ENCODE measurements around the gene AKAP10. TPM values are rescaled to one million over a fixed set of nuclear protein-coding genes. Genes with fewer than 3 reads are reported as not detected.

Gene AKAP10
- total and polyA plus RNA-seq, 4 donors: 5.8 to 48.7 (median 25.7) TPM

DNA sequence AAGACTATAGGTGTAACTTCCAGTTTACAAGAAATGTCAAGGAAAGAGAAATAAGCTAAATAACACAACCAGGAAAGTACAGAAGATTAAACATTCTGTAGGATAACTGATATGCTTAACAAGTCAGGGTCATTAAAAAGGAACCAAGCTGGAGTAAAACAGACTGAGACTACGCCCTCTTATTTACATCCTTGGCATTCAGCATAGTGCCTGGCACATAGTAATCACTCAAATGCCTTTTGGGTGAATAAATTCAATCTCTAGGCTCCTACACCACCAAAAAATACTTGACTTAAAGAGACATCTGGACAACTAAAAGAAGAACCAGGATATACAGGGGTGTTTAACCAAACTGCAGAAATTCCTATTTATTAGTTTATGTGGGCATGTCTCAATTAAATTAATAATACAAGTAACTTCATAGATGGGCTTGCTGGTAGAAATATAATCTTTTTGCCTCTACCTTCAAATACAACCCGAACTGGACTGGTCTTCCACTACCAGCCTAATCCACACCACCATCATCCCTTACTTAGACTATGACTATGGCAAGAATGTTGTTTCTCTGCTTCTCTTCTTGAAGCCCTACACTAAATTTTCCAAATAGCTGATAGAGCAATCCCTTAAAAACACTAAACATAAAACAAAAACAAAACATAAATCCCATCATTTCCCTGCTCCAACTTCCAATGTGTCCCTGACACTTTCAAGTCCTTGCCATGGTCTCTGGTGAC lies 62.2 kb downstream of the AKAP10 start:
- H3K27me3 ChIP-seq (ENCODE audit: control insufficient read depth in 1 of 2, insufficient read depth in 2 of 2, low read length in 1 of 2): no peaks in the 10 kb centered on the region
- ATAC-seq (ENCODE audit: low FRiP score) (no peak), DNase-seq (no peak)
- intact Hi-C loops (cut with DNase I): no loop called here
- H3K36me3 ChIP-seq (ENCODE audit: control insufficient read depth in 1 of 2, insufficient read depth in 2 of 2, low read length in 1 of 2): peaks cover 0 to 8% of the 10 kb centered on the region in 2 donors
- H3K4me3 ChIP-seq (ENCODE audit: low read length in 2 of 2): no peak overlapping the region
- H3K4me1 ChIP-seq (ENCODE audit: control insufficient read depth in 1 of 2, insufficient read depth in 2 of 2, low read length in 2 of 2): no peaks in the 10 kb centered on the region
- H3K9me3 ChIP-seq (ENCODE audit: control insufficient read depth, low read length): no peaks in the 10 kb centered on the region
- 94 to 96% methylated on average over 2 of the region's 2 CpGs for WGBS, 2 donors
- no peak overlapping the region for H3K27ac ChIP-seq (ENCODE audit: low read depth in 1 of 2, low read length in 2 of 2)

DNA sequence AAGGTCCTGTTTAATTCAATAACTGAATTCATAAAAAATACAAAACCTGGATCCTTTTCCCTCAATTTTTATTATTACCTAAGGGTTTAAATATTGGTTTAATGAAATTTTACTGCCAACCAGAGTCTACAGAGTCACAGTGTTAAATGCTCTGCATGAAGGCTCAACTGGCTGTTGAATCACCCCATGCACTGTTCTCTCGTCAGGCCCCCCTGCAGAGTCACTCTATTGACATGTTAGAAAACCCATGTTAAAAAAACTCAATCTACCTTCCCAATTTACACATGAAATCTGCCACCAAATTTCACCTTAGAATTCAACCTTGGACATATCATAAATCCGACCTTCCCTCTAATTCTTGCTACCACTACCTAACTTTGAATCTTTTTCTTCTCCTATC lies 66.6 kb downstream of the AKAP10 start:
- 83 to 90% methylated on average over 2 of the region's 2 CpGs for WGBS, 2 donors
- no peak for DNase-seq
- Histone ChIP-seq H3K27me3 (ENCODE audit: control insufficient read depth in 1 of 2, insufficient read depth in 2 of 2, low read length in 1 of 2) (no peaks in the 10 kb centered on the region), H3K4me3 (ENCODE audit: low read length in 2 of 2) (no peak overlapping the region), H3K9me3 (ENCODE audit: control insufficient read depth, low read length) (no peaks in the 10 kb centered on the region), H3K36me3 (ENCODE audit: control insufficient read depth in 1 of 2, insufficient read depth in 2 of 2, low read length in 1 of 2) (peaks cover 0 to 8% of the 10 kb centered on the region in 2 donors), H3K4me1 (ENCODE audit: control insufficient read depth in 1 of 2, insufficient read depth in 2 of 2, low read length in 2 of 2) (no peaks in the 10 kb centered on the region), H3K27ac (ENCODE audit: low read depth in 1 of 2, low read length in 2 of 2) (no peak overlapping the region)
- ATAC-seq (ENCODE audit: low FRiP score): no peak
- intact Hi-C loops (cut with DNase I): no loop called here

DNA sequence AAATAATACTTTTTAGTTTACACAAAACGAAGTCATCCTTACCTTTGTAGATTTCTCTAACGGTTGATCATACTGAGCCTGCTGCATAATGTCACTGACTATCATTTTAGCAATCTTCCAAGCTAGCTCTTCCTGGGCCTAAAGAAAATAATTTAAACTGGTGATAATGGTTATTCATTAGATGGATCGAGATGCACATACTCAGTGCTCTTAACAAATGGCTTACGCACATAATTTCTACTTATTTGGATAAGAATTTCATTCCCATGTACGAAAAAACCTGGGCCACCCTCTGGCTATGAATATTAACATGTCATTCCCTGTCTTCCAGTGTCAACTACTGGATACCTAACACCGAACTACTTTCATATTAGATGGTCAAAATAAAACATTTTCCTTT lies 68.5 kb downstream of the AKAP10 start:
- no peaks in the 10 kb centered on the region for H3K27me3 ChIP-seq (ENCODE audit: control insufficient read depth in 1 of 2, insufficient read depth in 2 of 2, low read length in 1 of 2)
- H3K27ac ChIP-seq (ENCODE audit: low read depth in 1 of 2, low read length in 2 of 2): no peak overlapping the region
- H3K4me3 ChIP-seq (ENCODE audit: low read length in 2 of 2): no peak overlapping the region
- no peak for DNase-seq
- no peak for ATAC-seq (ENCODE audit: low FRiP score)
- 94 to 96% methylated on average over 6 of the region's 6 CpGs for WGBS, 2 donors
- no peaks in the 10 kb centered on the region for H3K4me1 ChIP-seq (ENCODE audit: control insufficient read depth in 1 of 2, insufficient read depth in 2 of 2, low read length in 2 of 2)
- H3K36me3 ChIP-seq (ENCODE audit: control insufficient read depth in 1 of 2, insufficient read depth in 2 of 2, low read length in 1 of 2): peaks cover 0 to 6% of the 10 kb centered on the region in 2 donors
- no peaks in the 10 kb centered on the region for H3K9me3 ChIP-seq (ENCODE audit: control insufficient read depth, low read length)
- intact Hi-C loops (cut with DNase I): no loop called here

DNA sequence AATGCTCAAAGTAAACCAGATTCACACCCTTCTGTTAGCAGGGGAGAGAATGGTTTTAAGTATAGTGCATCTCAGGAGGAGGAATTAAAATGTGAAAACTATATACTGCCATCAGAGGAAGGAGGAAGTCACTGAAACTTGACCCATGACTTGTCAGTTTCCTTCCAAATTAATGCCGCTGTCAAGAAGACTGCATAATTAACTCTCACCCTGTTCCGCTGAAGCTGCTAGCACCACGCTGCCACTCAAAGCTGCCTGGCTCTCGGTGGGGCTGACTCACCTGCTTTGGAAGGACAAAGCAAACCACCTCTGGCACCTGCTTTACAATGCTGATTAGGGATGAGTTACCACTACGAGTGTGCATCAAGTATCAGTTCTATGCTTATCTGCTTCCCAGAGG lies 72.1 kb downstream of the AKAP10 start:
- ATAC-seq (ENCODE audit: low FRiP score): no peak

DNA sequence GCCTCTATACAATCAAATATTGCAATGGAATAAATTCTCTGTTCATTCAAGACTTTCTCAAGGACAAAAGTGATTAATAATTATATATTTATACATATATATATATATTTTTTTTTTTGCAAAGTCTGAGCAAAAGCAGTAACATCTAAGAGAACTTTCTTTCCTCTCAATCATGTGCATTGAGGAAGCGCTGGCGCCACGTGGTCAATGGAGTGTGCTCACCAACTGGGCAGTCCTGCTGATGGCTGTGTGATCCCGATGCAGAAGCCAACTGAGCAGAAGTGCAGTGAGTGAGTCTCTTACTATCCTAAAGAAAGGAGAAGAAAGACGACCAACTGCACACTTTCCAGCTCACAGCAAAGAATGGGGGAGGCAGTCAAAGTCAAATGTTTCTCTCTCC lies 72.7 kb downstream of the AKAP10 start:
- no peak for ATAC-seq (ENCODE audit: low FRiP score)
- Histone ChIP-seq H3K27ac (ENCODE audit: low read depth in 1 of 2, low read length in 2 of 2) (no peak overlapping the region), H3K27me3 (ENCODE audit: control insufficient read depth in 1 of 2, insufficient read depth in 2 of 2, low read length in 1 of 2) (no peaks in the 10 kb centered on the region), H3K4me3 (ENCODE audit: low read length in 2 of 2) (no peak overlapping the region), H3K9me3 (ENCODE audit: control insufficient read depth, low read length) (no peaks in the 10 kb centered on the region), H3K36me3 (ENCODE audit: control insufficient read depth in 1 of 2, insufficient read depth in 2 of 2, low read length in 1 of 2) (peaks cover 0 to 4% of the 10 kb centered on the region in 2 donors), H3K4me1 (ENCODE audit: control insufficient read depth in 1 of 2, insufficient read depth in 2 of 2, low read length in 2 of 2) (no peaks in the 10 kb centered on the region)
- WGBS, 2 donors: 85 to 93% methylated on average over 5 of the region's 5 CpGs
- peak in 1 of 2 donors; percentile 87 for DNase-seq
- intact Hi-C loops (cut with DNase I): no loop called here

More for the DNA sequence above, 72.1 kb downstream of the AKAP10 start:
- H3K4me3 ChIP-seq (ENCODE audit: low read length in 2 of 2): no peak overlapping the region
- H3K27me3 ChIP-seq (ENCODE audit: control insufficient read depth in 1 of 2, insufficient read depth in 2 of 2, low read length in 1 of 2): no peaks in the 10 kb centered on the region
- H3K36me3 ChIP-seq (ENCODE audit: control insufficient read depth in 1 of 2, insufficient read depth in 2 of 2, low read length in 1 of 2): peaks cover 0 to 4% of the 10 kb centered on the region in 2 donors
- H3K4me1 ChIP-seq (ENCODE audit: control insufficient read depth in 1 of 2, insufficient read depth in 2 of 2, low read length in 2 of 2): no peaks in the 10 kb centered on the region
- 80 to 89% methylated on average over 5 of the region's 5 CpGs for WGBS, 2 donors
- intact Hi-C loops (cut with DNase I): no loop called here
- DNase-seq: no peak
- no peak overlapping the region for H3K27ac ChIP-seq (ENCODE audit: low read depth in 1 of 2, low read length in 2 of 2)
- H3K9me3 ChIP-seq (ENCODE audit: control insufficient read depth, low read length): no peaks in the 10 kb centered on the region

DNA sequence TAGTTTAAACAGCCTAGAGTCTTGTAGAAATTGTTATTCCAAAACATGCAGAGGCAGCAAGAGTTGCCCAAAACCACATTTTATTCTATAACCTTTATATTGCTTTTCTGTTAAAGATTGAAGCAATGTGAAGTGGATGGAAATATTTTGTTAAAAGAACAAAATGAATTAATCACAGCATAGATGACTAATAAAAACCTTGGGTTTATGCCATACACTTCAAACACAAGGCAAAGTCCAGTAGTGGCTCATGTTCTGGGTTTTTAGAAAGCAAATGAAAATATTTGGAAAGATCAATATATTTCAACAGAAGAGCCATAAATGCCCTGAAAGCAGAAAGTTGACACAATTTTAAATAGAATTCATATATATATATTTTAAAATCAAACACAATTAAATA lies 73.2 kb downstream of the AKAP10 start:
- intact Hi-C loops (cut with DNase I): no loop called here
- Histone ChIP-seq H3K27ac (ENCODE audit: low read depth in 1 of 2, low read length in 2 of 2) (no peak overlapping the region), H3K36me3 (ENCODE audit: control insufficient read depth in 1 of 2, insufficient read depth in 2 of 2, low read length in 1 of 2) (peaks cover 0 to 4% of the 10 kb centered on the region in 2 donors), H3K27me3 (ENCODE audit: control insufficient read depth in 1 of 2, insufficient read depth in 2 of 2, low read length in 1 of 2) (no peaks in the 10 kb centered on the region), H3K4me3 (ENCODE audit: low read length in 2 of 2) (no peak overlapping the region), H3K9me3 (ENCODE audit: control insufficient read depth, low read length) (no peaks in the 10 kb centered on the region), H3K4me1 (ENCODE audit: control insufficient read depth in 1 of 2, insufficient read depth in 2 of 2, low read length in 2 of 2) (no peaks in the 10 kb centered on the region)
- DNase-seq (no peak), ATAC-seq (ENCODE audit: low FRiP score) (no peak)

DNA sequence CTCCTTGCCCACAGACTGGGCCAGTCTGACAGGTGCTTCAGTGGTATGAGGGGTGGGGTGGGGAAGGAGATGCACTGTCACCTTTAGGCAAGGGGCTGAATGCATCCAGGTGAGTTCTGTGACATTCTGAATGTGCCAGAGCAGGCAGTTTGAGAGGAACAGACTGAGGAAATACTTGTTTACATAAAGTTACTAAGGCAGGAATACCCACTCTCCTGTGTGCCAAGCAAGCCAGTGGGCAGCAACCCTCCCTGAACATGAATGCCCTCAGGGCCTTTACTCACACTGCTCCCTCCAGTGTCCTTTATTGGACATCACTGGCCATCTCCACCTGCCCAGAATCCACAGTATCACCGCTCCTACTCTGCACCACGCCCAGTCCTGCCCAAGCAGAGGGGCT lies 76.8 kb downstream of the AKAP10 start:
- intact Hi-C loops (cut with DNase I): no loop called here
- H3K27ac ChIP-seq (ENCODE audit: low read depth in 1 of 2, low read length in 2 of 2): no peak overlapping the region
- WGBS, 2 donors: 97 to 100% methylated on average over 2 of the region's 2 CpGs
- H3K9me3 ChIP-seq (ENCODE audit: control insufficient read depth, low read length): no peaks in the 10 kb centered on the region
- no peaks in the 10 kb centered on the region for H3K27me3 ChIP-seq (ENCODE audit: control insufficient read depth in 1 of 2, insufficient read depth in 2 of 2, low read length in 1 of 2)
- no peak for DNase-seq
- no peak overlapping the region for H3K4me3 ChIP-seq (ENCODE audit: low read length in 2 of 2)
- H3K36me3 ChIP-seq (ENCODE audit: control insufficient read depth in 1 of 2, insufficient read depth in 2 of 2, low read length in 1 of 2): no peaks in the 10 kb centered on the region
- H3K4me1 ChIP-seq (ENCODE audit: control insufficient read depth in 1 of 2, insufficient read depth in 2 of 2, low read length in 2 of 2): no peaks in the 10 kb centered on the region
- no peak for ATAC-seq (ENCODE audit: low FRiP score)

DNA sequence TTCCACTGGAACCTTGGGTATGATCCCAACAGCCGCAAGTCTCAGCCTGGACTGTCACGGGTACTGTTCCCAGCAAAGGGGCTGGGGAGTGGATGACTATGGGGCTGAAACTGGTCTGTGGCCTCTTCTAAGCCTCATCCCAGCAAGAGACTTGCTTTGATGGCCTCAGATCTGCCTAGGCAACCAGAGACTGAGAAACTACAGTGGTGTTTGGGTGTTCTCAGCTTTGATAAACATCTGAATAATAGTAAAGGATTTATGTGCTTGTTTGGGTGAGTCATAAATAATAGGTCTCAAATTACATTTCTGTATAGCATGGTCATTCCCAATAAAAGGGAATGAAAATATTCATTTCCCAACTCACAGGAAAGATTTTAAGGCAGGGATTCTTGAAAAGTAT lies 79.7 kb downstream of the AKAP10 start:
- H3K36me3 ChIP-seq (ENCODE audit: control insufficient read depth in 1 of 2, insufficient read depth in 2 of 2, low read length in 1 of 2): no peaks in the 10 kb centered on the region
- intact Hi-C loops (cut with DNase I): no loop called here
- peak; percentile 48 for ATAC-seq (ENCODE audit: low FRiP score)
- H3K4me1 ChIP-seq (ENCODE audit: control insufficient read depth in 1 of 2, insufficient read depth in 2 of 2, low read length in 2 of 2): no peaks in the 10 kb centered on the region
- 66 to 69% methylated on average over 2 of the region's 2 CpGs for WGBS, 2 donors
- no peaks in the 10 kb centered on the region for H3K27me3 ChIP-seq (ENCODE audit: control insufficient read depth in 1 of 2, insufficient read depth in 2 of 2, low read length in 1 of 2)
- no peak overlapping the region for H3K4me3 ChIP-seq (ENCODE audit: low read length in 2 of 2)
- no peak overlapping the region for H3K27ac ChIP-seq (ENCODE audit: low read depth in 1 of 2, low read length in 2 of 2)
- no peak for DNase-seq
- H3K9me3 ChIP-seq (ENCODE audit: control insufficient read depth, low read length): no peaks in the 10 kb centered on the region

DNA sequence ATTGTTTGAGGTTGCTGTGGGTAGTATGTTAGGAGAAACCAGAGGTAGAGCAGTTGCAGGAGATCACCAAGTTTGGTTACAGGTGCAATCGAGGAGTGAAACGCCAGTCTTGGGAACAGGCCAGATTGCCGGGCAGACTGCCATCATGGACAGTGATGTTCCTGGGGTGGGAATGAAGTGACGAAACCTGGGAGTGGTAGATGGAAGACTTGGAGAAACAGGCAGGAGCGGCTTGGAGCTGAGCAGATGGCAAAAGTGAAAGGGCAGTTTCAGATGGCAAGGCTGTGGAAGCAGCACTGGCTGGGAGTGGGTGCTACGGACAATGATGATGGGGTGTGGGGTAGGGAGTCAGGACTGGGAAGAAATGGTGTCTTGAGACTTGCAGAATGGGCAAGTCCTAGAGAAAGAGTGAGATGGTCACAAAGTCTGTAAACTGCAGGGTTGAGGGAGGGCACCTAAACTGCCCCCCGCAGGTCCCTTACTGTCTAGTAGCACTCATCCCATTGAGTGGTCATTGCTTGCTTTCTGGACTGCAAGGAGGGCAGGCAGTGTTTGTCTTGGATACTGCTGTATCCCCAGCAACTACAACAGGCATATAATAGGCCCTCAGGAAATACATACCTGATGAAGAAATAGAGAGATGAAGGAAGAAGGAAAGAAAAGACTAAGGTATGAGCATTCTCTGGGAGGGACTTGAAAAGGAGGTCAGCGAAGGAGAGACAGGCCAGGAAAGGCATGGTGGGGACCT lies 80.4 kb downstream of the AKAP10 start:
- DNase-seq (no peak), ATAC-seq (ENCODE audit: low FRiP score) (peak; percentile 15)
- Histone ChIP-seq H3K4me3 (ENCODE audit: low read length in 2 of 2) (no peak overlapping the region), H3K9me3 (ENCODE audit: control insufficient read depth, low read length) (no peaks in the 10 kb centered on the region), H3K27me3 (ENCODE audit: control insufficient read depth in 1 of 2, insufficient read depth in 2 of 2, low read length in 1 of 2) (no peaks in the 10 kb centered on the region), H3K27ac (ENCODE audit: low read depth in 1 of 2, low read length in 2 of 2) (no peak overlapping the region), H3K36me3 (ENCODE audit: control insufficient read depth in 1 of 2, insufficient read depth in 2 of 2, low read length in 1 of 2) (no peaks in the 10 kb centered on the region), H3K4me1 (ENCODE audit: control insufficient read depth in 1 of 2, insufficient read depth in 2 of 2, low read length in 2 of 2) (no peaks in the 10 kb centered on the region)
- intact Hi-C loops (cut with DNase I): no loop called here
- 68 to 76% methylated on average over 8 of the region's 8 CpGs for WGBS, 2 donors
